ENCODE measurements around the gene CRYBB1.

The CRYBB1 gene

GRCh38 chr22:26559961-26560575 lies 57.8 kb downstream of the CRYBB1 start:
- Histone ChIP-seq H3K4me2 (ENCODE audit: low read depth, low read length) (no peak overlapping the region), H3F3A (ENCODE audit: insufficient read depth, low read length) (peaks cover 23% of the 10 kb centered on the region), H3K4me1 (ENCODE audit: low read length) (peaks cover 33% of the 10 kb centered on the region), H3K27me3 (replicated peaks; ENCODE audit: insufficient read depth, low read length) (no peaks in the 10 kb centered on the region), H4K20me1 (ENCODE audit: insufficient read depth, low read length) (peaks cover 23% of the 10 kb centered on the region), H3K9ac (ENCODE audit: low read length) (no peak overlapping the region), H3K27ac (ENCODE audit: low read length) (no peak overlapping the region), H3K36me3 (replicated peaks; ENCODE audit: insufficient read depth, low read length) (peaks cover 14% of the 10 kb centered on the region; the same call in 1 of the 2 replicates), H3K79me2 (ENCODE audit: low read length) (peaks cover 97% of the 10 kb centered on the region), H3K9me3 (replicated peaks; ENCODE audit: insufficient read depth, low read length) (no peaks in the 10 kb centered on the region), H3K4me3 (ENCODE audit: low read length) (no peak overlapping the region), H2AFZ (ENCODE audit: low read length) (no peak overlapping the region), H3K9me2 (replicated peaks; ENCODE audit: insufficient read depth, low read length) (no peaks in the 10 kb centered on the region)
- DNase-seq: no peak
- TF ChIP-seq, protein P1, sequence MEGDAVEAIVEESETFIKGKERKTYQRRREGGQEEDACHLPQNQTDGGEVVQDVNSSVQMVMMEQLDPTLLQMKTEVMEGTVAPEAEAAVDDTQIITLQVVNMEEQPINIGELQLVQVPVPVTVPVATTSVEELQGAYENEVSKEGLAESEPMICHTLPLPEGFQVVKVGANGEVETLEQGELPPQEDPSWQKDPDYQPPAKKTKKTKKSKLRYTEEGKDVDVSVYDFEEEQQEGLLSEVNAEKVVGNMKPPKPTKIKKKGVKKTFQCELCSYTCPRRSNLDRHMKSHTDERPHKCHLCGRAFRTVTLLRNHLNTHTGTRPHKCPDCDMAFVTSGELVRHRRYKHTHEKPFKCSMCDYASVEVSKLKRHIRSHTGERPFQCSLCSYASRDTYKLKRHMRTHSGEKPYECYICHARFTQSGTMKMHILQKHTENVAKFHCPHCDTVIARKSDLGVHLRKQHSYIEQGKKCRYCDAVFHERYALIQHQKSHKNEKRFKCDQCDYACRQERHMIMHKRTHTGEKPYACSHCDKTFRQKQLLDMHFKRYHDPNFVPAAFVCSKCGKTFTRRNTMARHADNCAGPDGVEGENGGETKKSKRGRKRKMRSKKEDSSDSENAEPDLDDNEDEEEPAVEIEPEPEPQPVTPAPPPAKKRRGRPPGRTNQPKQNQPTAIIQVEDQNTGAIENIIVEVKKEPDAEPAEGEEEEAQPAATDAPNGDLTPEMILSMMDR (IDR thresholded peaks at IDR 0.05; ENCODE audit: low read length): no peak
- no peak for TF ChIP-seq EZH2 (optimal IDR thresholded peaks at IDR 0.05; ENCODE audit: low read depth, low read length)
- TF ChIP-seq EZH2phosphoT487 (IDR thresholded peaks at IDR 0.05; ENCODE audit: low read length): no peak

DNA sequence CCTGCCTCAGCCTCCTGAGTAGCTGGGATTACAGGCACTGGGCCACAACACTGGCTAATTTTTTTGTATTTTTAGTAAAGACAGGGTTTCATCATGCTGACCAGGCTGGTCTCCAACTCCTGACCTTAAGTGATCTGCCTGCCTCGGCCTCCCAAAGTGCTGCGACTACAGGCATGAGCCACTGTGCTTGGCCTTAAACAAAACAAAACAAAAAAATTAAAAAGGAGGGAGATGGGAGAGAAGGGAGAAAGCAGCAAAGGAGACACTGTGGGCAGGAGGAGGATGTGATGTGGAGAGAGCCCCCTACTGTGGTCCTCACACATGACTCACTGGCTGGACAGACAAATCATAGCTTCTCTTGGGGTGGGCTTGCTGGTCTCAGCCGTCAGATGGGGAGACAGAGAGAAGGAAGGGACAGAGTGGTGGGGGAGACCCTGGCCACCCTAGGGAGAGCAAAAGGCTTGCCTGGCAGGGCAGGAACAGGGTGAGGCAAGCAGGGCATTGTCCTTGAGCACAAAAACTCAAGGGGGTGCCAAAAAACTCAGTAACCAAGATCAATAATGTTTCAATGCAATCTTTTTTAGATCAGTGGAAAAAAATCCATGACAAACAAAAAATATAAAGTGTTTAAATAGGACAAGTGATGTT lies 59.5 kb downstream of the CRYBB1 start:
- Histone ChIP-seq H3F3A (ENCODE audit: insufficient read depth, low read length) (peaks cover 40% of the 10 kb centered on the region), H3K27me3 (replicated peaks; ENCODE audit: insufficient read depth, low read length) (no peaks in the 10 kb centered on the region), H3K4me3 (ENCODE audit: low read length) (no peak overlapping the region), H4K20me1 (ENCODE audit: insufficient read depth, low read length) (peaks cover 12% of the 10 kb centered on the region; the same call in 1 of the 2 replicates), H3K27ac (ENCODE audit: low read length) (no peak overlapping the region), H3K9me2 (replicated peaks; ENCODE audit: insufficient read depth, low read length) (no peaks in the 10 kb centered on the region), H3K79me2 (ENCODE audit: low read length) (peaks cover 97% of the 10 kb centered on the region), H3K4me1 (ENCODE audit: low read length) (peaks cover 45% of the 10 kb centered on the region), H3K9ac (ENCODE audit: low read length) (no peak overlapping the region), H3K9me3 (replicated peaks; ENCODE audit: insufficient read depth, low read length) (no peaks in the 10 kb centered on the region), H3K36me3 (replicated peaks; ENCODE audit: insufficient read depth, low read length) (0 out of 2 replicates have a peak, but pooled peaks cover 4% of the 10 kb centered on the region), H2AFZ (ENCODE audit: low read length) (no peak overlapping the region), H3K4me2 (ENCODE audit: low read depth, low read length) (no peak overlapping the region)
- no peak for DNase-seq
- no peak for TF ChIP-seq EZH2phosphoT487 (IDR thresholded peaks at IDR 0.05; ENCODE audit: low read length)
- TF ChIP-seq, protein P1 (IDR thresholded peaks at IDR 0.05; ENCODE audit: low read length): no peak
- no peak for TF ChIP-seq EZH2 (optimal IDR thresholded peaks at IDR 0.05; ENCODE audit: low read depth, low read length)

DNA sequence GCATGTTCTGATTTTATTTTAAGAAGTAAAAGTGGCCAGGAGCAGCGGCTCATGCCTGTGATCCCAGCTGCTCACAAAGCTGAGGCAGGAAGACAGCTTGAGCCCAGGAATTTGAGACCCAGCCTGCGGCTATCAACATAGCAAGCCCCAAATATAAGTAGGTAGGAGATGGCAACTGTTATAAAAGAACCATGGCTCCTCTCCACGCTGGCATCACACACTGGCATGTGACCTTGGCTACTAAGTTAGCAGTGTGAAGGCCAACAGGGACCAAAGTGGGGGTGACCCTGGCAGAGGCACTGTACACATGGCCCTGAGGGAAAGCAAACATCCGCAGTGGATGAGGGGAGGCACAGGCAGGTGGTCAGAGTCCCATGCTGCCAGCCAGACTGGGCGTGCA lies 60.9 kb downstream of the CRYBB1 start:
- Histone ChIP-seq H4K20me1 (ENCODE audit: insufficient read depth, low read length) (peaks cover 8% of the 10 kb centered on the region; the same call in 1 of the 2 replicates), H3K79me2 (ENCODE audit: low read length) (peaks cover 96% of the 10 kb centered on the region), H3K9me2 (replicated peaks; ENCODE audit: insufficient read depth, low read length) (no peaks in the 10 kb centered on the region), H3K27me3 (replicated peaks; ENCODE audit: insufficient read depth, low read length) (no peaks in the 10 kb centered on the region), H3K9ac (ENCODE audit: low read length) (no peak overlapping the region), H3K36me3 (replicated peaks; ENCODE audit: insufficient read depth, low read length) (0 out of 2 replicates have a peak, but pooled peaks cover 4% of the 10 kb centered on the region), H3K27ac (ENCODE audit: low read length) (no peak overlapping the region), H3K4me2 (ENCODE audit: low read depth, low read length) (no peak overlapping the region), H3K9me3 (replicated peaks; ENCODE audit: insufficient read depth, low read length) (no peaks in the 10 kb centered on the region), H2AFZ (ENCODE audit: low read length) (no peak overlapping the region), H3F3A (ENCODE audit: insufficient read depth, low read length) (peaks cover 49% of the 10 kb centered on the region), H3K4me1 (ENCODE audit: low read length) (peaks cover 53% of the 10 kb centered on the region), H3K4me3 (ENCODE audit: low read length) (no peak overlapping the region)
- TF ChIP-seq EZH2phosphoT487 (IDR thresholded peaks at IDR 0.05; ENCODE audit: low read length) (no peak), EZH2 (optimal IDR thresholded peaks at IDR 0.05; ENCODE audit: low read depth, low read length) (no peak)
- TF ChIP-seq, protein P1 (IDR thresholded peaks at IDR 0.05; ENCODE audit: low read length): no peak
- no peak for DNase-seq

Measured in MM.1S (cell line).